ENCODE measurements around the gene DGKZ. TPM values are rescaled to one million over a fixed set of nuclear protein-coding genes. Genes with fewer than 3 reads are reported as not detected.

The DGKZ gene
- total and polyA plus RNA-seq, 2 of the 13 experiments (the other 11 are each of a cell fraction or from before 2014, with no cell fraction given), result 15.8 to 20.7 TPM

- Histone ChIP-seq H3K9me3 (ENCODE audit: low read length) (no peaks in the 10 kb centered on the region), H3K27ac (ENCODE audit: extremely low read length, insufficient read depth, low read length) (no peak overlapping the region), H4K20me1 (ENCODE audit: insufficient read depth, low read length) (no peaks in the 10 kb centered on the region), H3K4me1 (ENCODE audit: insufficient read depth, low read length) (peaks cover 20% of the 10 kb centered on the region), H3K9ac (ENCODE audit: insufficient read depth, low read depth, low read length) (no peak overlapping the region), H3K79me2 (ENCODE audit: insufficient read depth, low read length) (no peaks in the 10 kb centered on the region), H3K36me3 (replicated peaks in 1 of 2; ENCODE audit: control insufficient read depth in 1 of 2, insufficient read depth in 2 of 2, low read length in 2 of 2) (peaks cover 1 to 13% of the 10 kb centered on the region in 2 experiments; a peak in 2 of 5 replicates), H3K4me2 (ENCODE audit: low read depth, low read length) (no peak overlapping the region), H3K27me3 (ENCODE audit: control insufficient read depth in 1 of 2, insufficient read depth in 2 of 2, low read length in 2 of 2) (no peaks in the 10 kb centered on the region), H2AFZ (ENCODE audit: low read length) (no peak overlapping the region), H3K4me3 (replicated peaks in 1 of 3; ENCODE audit: insufficient read depth in 1 of 3, low read depth in 2 of 3, low read length in 3 of 3) (no peak overlapping the region)
- whole genome bisulfite sequencing (ENCODE audit: low lambda C conversion rate), result 90% methylated on average over 14 of the region's 32 CpGs
- ATAC-seq (peak; percentile 72), FAIRE-seq (no peak), DNase-seq (ENCODE audit: low spot score) (peak; percentile 25)
- POLR2A ChIA-PET, result no interaction called here
- CTCF ChIA-PET (ENCODE audit: low intra/inter-chr PET ratio, low total read pairs), result interaction anchor here (0.7 to 1.2 kb wide), 2 partner anchors 120 to 128 kb away, joined by 3 to 4 read pairs; no protein-coding TSS in a partner anchor
- intact Hi-C loops (cut with micrococcal nuclease; ENCODE audit: unreplicated experiment) (no loop called here), in situ Hi-C loops (cut with HindIII; ENCODE audit: extremely low pct_ligation_motif_present, low pct_unique_long_range_greater_than_20kb) (no loop called here)
- BruUV-seq (replicated peaks), result no TSS peak
- peak; percentile 35; the same call in 1 of the 2 replicates for TF ChIP-seq MYC (CRISPR knock-in tag; IDR thresholded peaks at IDR 0.05; ENCODE audit: borderline replicate concordance)
- TF ChIP-seq ZNF687 (CRISPR knock-in tag; IDR thresholded peaks at IDR 0.05), result peak; percentile 32; the same call in 1 of the 2 replicates
- TF ChIP-seq ZNF574 (CRISPR knock-in tag; IDR thresholded peaks at IDR 0.05), result peak; percentile 25; the same call in 1 of the 2 replicates
- no peak for TF ChIP-seq ZNF562 (CRISPR knock-in tag; IDR thresholded peaks at IDR 0.05; ENCODE audit: borderline replicate concordance)
- no peak for TF ChIP-seq ZNF136 (CRISPR knock-in tag; IDR thresholded peaks at IDR 0.05; ENCODE audit: low read depth)
- TF ChIP-seq, protein P1, sequence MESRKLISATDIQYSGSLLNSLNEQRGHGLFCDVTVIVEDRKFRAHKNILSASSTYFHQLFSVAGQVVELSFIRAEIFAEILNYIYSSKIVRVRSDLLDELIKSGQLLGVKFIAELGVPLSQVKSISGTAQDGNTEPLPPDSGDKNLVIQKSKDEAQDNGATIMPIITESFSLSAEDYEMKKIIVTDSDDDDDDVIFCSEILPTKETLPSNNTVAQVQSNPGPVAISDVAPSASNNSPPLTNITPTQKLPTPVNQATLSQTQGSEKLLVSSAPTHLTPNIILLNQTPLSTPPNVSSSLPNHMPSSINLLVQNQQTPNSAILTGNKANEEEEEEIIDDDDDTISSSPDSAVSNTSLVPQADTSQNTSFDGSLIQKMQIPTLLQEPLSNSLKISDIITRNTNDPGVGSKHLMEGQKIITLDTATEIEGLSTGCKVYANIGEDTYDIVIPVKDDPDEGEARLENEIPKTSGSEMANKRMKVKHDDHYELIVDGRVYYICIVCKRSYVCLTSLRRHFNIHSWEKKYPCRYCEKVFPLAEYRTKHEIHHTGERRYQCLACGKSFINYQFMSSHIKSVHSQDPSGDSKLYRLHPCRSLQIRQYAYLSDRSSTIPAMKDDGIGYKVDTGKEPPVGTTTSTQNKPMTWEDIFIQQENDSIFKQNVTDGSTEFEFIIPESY (CRISPR knock-in tag; IDR thresholded peaks at IDR 0.05), result peak; percentile 50; the same call in 1 of the 2 replicates
- peak; percentile 92 for TF ChIP-seq ZNF335 (CRISPR knock-in tag; IDR thresholded peaks at IDR 0.05)
- TF ChIP-seq ZSCAN25 (CRISPR knock-in tag; IDR thresholded peaks at IDR 0.05), result peak; percentile 76; the same call in 1 of the 2 replicates
- peak; percentile 24 for TF ChIP-seq HNRNPLL (IDR thresholded peaks at IDR 0.05; ENCODE audit: low read depth, low read length, poor library complexity, severe bottlenecking)
- peak; percentile 60; the same call in 1 of the 2 replicates for TF ChIP-seq ZBTB38 (CRISPR knock-in tag; IDR thresholded peaks at IDR 0.05)
- 0 out of 2 replicates have a peak, but pooled peaks have one; percentile 25 for TF ChIP-seq ELF3 (CRISPR knock-in tag; IDR thresholded peaks at IDR 0.05)
- TF ChIP-seq STAG1 (CRISPR knock-in tag; IDR thresholded peaks at IDR 0.05), result peak; percentile 65
- peak; percentile 15 for TF ChIP-seq TEAD3 (CRISPR knock-in tag; optimal IDR thresholded peaks at IDR 0.05; ENCODE audit: borderline replicate concordance)
- no peak for TF ChIP-seq KDM6A (CRISPR knock-in tag; IDR thresholded peaks at IDR 0.05; ENCODE audit: low read depth)
Measured at GRCh38 chr11:46367244-46367915, 20.1 kb downstream of the DGKZ start.

Data from HepG2 (cell line).